ENCODE measurements around the gene SBK3. TPM values are rescaled to one million over a fixed set of nuclear protein-coding genes. Genes with fewer than 3 reads are reported as not detected.

The SBK3 gene
- total and polyA plus RNA-seq, 2 of the 8 experiments (the other 6 are each of a cell fraction or from before 2014, with no cell fraction given): 0.76 to 1.5 TPM

DNA sequence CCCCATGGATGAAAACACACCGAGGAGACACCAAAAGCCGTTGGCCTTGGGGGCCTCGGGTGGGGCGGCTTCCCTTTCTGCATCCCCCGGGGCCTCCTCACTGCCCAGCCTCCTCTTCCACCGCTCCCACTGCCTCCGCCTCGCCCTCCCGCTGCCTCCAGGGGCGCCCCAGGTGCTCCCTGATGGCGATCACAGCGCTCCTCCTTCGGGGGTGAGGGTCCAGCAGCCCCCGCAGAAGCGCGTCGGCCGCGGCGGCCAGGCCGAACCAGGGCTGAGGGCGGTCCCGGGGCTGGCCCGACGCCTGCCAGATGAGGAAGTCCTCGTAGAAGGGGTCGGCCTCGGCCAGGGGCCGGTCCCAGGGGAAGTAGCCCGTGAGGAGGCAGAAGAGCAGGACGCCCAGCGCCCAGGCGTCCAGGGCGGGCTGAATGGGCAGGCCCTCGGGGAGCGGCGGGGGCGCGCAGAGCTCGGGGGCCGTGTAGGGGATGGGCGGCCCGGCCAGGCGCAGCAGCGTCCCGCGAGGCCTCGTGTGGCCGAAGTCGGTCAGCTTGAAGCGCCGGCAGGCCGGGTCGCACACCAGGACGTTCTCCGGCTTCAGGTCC lies 15.6 kb downstream of the SBK3 start (continued):
- no peak for TF ChIP-seq TAF1 (IDR thresholded peaks at IDR 0.05; ENCODE audit: low read depth, low read length)
